ENCODE data around the gene KCTD2. TPM values are rescaled to one million over a fixed set of nuclear protein-coding genes. Genes with fewer than 3 reads are reported as not detected.

Gene KCTD2
- total RNA-seq, 1 donor from 2014 or later, result 17.1 TPM

- Mint-ChIP-seq H3K27me3 (ENCODE audit: low read depth, unreplicated experiment) (no peaks in the 10 kb centered on the region), H3K4me1 (ENCODE audit: low read depth, unreplicated experiment) (peaks cover 27% of the 10 kb centered on the region), H3K4me3 (ENCODE audit: unreplicated experiment) (no peak overlapping the region), H3K36me3 (ENCODE audit: low read depth, unreplicated experiment) (peaks cover 2% of the 10 kb centered on the region), H3K9me3 (ENCODE audit: unreplicated experiment) (no peaks in the 10 kb centered on the region), H3K27ac (ENCODE audit: unreplicated experiment) (no peak overlapping the region)
- no peak for DNase-seq (ENCODE audit: low read depth)
- Histone ChIP-seq H3K9me3 (ENCODE audit: insufficient read depth, low read depth, low read length) (no peaks in the 10 kb centered on the region), H2AFZ (ENCODE audit: low read depth, low read length) (no peak overlapping the region), H3K27ac (ENCODE audit: low read depth, low read length) (no peak overlapping the region), H3K4me1 (ENCODE audit: insufficient read depth, low read length) (peaks cover 15% of the 10 kb centered on the region), H3K79me2 (ENCODE audit: insufficient read depth, low read length) (no peaks in the 10 kb centered on the region), H3K36me3 (ENCODE audit: insufficient read depth, low read length) (no peaks in the 10 kb centered on the region), H3K4me3 (ENCODE audit: insufficient read depth, low read depth, low read length) (no peak overlapping the region), H4K20me1 (ENCODE audit: insufficient read depth, low read length) (no peaks in the 10 kb centered on the region), H3K4me2 (ENCODE audit: low read length) (no peak overlapping the region), H3K27me3 (ENCODE audit: insufficient read depth, low read length) (no peaks in the 10 kb centered on the region), H3K9ac (ENCODE audit: low read length) (no peak overlapping the region)
- no peak for TF ChIP-seq CTCF (IDR thresholded peaks at IDR 0.05; ENCODE audit: insufficient read depth, low read depth, low read length)
- TF ChIP-seq EZH2 (IDR thresholded peaks at IDR 0.05; ENCODE audit: insufficient read depth, low read length), result no peak
- no peak for FAIRE-seq
These were observed 46.6 kb downstream of the KCTD2 start for GRCh38 chr17:75093548-75094158.

DNA sequence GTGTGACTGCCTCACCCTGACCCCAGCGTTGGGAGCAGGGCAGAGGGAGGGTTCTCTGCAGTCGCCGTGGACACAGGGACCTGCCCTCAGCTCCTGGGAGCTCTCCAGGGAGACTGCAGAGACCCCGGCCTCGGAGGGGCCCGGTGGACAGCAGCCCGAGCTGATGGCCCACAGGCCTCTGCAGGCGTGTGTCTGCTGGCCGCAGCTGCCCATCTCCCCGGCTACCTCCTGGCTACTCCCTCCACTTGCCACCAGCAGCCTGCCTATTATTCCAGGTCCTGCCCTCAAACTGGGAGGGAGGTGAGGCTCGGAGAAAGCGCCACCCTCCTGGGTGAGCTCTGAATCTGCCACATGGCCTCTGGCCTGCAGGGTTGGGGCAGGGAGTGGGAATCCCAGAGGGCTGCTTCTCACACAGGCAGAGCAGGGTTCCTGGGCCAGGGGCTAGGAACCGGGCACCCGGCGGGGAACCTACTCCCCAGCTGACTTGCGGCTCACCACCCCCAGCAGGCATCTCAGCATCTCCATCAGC, 47.9 kb downstream of the KCTD2 start:
- Mint-ChIP-seq H3K27me3 (ENCODE audit: low read depth, unreplicated experiment) (no peaks in the 10 kb centered on the region), H3K36me3 (ENCODE audit: low read depth, unreplicated experiment) (peaks cover 2% of the 10 kb centered on the region), H3K4me3 (ENCODE audit: unreplicated experiment) (no peak overlapping the region), H3K4me1 (ENCODE audit: low read depth, unreplicated experiment) (peaks cover 21% of the 10 kb centered on the region), H3K9me3 (ENCODE audit: unreplicated experiment) (no peaks in the 10 kb centered on the region), H3K27ac (ENCODE audit: unreplicated experiment) (no peak overlapping the region)
- Histone ChIP-seq H3K4me2 (ENCODE audit: low read length) (no peak overlapping the region), H3K36me3 (ENCODE audit: insufficient read depth, low read length) (no peaks in the 10 kb centered on the region), H3K4me1 (ENCODE audit: insufficient read depth, low read length) (peaks cover 9% of the 10 kb centered on the region), H3K27ac (ENCODE audit: low read depth, low read length) (no peak overlapping the region), H2AFZ (ENCODE audit: low read depth, low read length) (no peak overlapping the region), H3K27me3 (ENCODE audit: insufficient read depth, low read length) (no peaks in the 10 kb centered on the region), H3K4me3 (ENCODE audit: insufficient read depth, low read depth, low read length) (no peak overlapping the region), H3K9me3 (ENCODE audit: insufficient read depth, low read depth, low read length) (no peaks in the 10 kb centered on the region), H3K79me2 (ENCODE audit: insufficient read depth, low read length) (no peaks in the 10 kb centered on the region), H4K20me1 (ENCODE audit: insufficient read depth, low read length) (no peaks in the 10 kb centered on the region), H3K9ac (ENCODE audit: low read length) (no peak overlapping the region)
- FAIRE-seq (no peak), DNase-seq (ENCODE audit: low read depth) (no peak)
- TF ChIP-seq CTCF (IDR thresholded peaks at IDR 0.05; ENCODE audit: insufficient read depth, low read depth, low read length), result no peak
- TF ChIP-seq EZH2 (IDR thresholded peaks at IDR 0.05; ENCODE audit: insufficient read depth, low read length), result no peak

DNA sequence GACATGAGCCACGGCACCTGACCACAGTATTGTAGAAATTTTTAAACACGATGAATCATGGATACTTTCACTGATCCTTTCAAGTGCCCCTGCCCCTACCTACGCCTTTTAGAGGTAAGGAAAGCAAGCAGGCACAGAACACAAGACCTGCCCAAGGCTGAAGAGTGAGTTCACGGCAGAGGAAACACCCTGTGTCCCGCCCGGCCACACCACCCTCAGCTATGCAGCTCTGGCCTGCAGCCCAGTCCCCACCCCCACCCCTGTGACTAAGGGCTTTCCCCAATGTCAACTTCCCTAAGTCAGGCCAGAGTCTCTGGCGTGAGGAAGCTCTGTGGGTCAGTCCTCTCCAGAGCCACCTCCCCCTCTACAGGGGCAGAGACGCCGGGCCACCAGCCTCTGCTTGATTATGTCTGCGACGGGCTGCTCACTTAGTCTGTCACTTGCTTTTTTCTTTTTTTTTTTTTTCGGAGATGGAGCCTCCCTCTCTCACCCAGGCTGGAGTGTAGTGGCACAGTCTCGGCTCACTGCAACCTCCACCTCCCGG, 49.1 kb downstream of the KCTD2 start:
- H3K27me3 Mint-ChIP-seq (ENCODE audit: low read depth, unreplicated experiment), result no peaks in the 10 kb centered on the region
- H3K4me1 Mint-ChIP-seq (ENCODE audit: low read depth, unreplicated experiment), result peaks cover 16% of the 10 kb centered on the region
- Histone ChIP-seq H3K79me2 (ENCODE audit: insufficient read depth, low read length) (no peaks in the 10 kb centered on the region), H3K36me3 (ENCODE audit: insufficient read depth, low read length) (no peaks in the 10 kb centered on the region), H3K4me1 (ENCODE audit: insufficient read depth, low read length) (peaks cover 9% of the 10 kb centered on the region), H3K4me2 (ENCODE audit: low read length) (peak overlapping the region; percentile 75), H4K20me1 (ENCODE audit: insufficient read depth, low read length) (no peaks in the 10 kb centered on the region), H3K9me3 (ENCODE audit: insufficient read depth, low read depth, low read length) (no peaks in the 10 kb centered on the region), H3K4me3 (ENCODE audit: insufficient read depth, low read depth, low read length) (no peak overlapping the region), H3K9ac (ENCODE audit: low read length) (no peak overlapping the region), H2AFZ (ENCODE audit: low read depth, low read length) (peak overlapping the region; percentile 1), H3K27me3 (ENCODE audit: insufficient read depth, low read length) (no peaks in the 10 kb centered on the region), H3K27ac (ENCODE audit: low read depth, low read length) (peak overlapping the region; percentile 19)
- DNase-seq (ENCODE audit: low read depth) (peak; percentile 68), FAIRE-seq (no peak)
- H3K36me3 Mint-ChIP-seq (ENCODE audit: low read depth, unreplicated experiment), result peaks cover 5% of the 10 kb centered on the region
- TF ChIP-seq EZH2 (IDR thresholded peaks at IDR 0.05; ENCODE audit: insufficient read depth, low read length) (no peak), CTCF (IDR thresholded peaks at IDR 0.05; ENCODE audit: insufficient read depth, low read depth, low read length) (no peak)
- no peak overlapping the region for H3K4me3 Mint-ChIP-seq (ENCODE audit: unreplicated experiment)
- H3K9me3 Mint-ChIP-seq (ENCODE audit: unreplicated experiment), result no peaks in the 10 kb centered on the region
- peak overlapping the region; percentile 75 for H3K27ac Mint-ChIP-seq (ENCODE audit: unreplicated experiment)
